PC-3 (cell line): ENCODE data around the gene PROX1. TPM values are rescaled to one million over a fixed set of nuclear protein-coding genes. Genes with fewer than 3 reads are reported as not detected.

Source experiments
- ATAC-seq: fragments of 200-7000 bp; cut with Tn5 transposase; 2 replicates; pipeline ENCODE4 v1.9.1; 2020; ENCODE audit warnings: mild to moderate bottlenecking, moderate library complexity
- BruUV-seq: library from RNA; stranded (reverse); fragments of 400-500 nt; replicated peaks from 2 replicates; lab custom pipeline; 2021; lab: Mats Ljungman, UMichigan
- CTCF ChIA-PET: fragments of 300-600 bp; sonication (Branson Sonifier 250); formaldehyde crosslinking; loops from one replicate; lab custom pipeline; 2022; ENCODE audit warnings: antibody characterized with exemption; lab: Charles Lee
- POLR2A ChIA-PET: fragments of 300-600 bp; sonication (Branson Sonifier 250); formaldehyde crosslinking; loops from one replicate; lab custom pipeline; 2022; ENCODE audit warnings: antibody characterized with exemption; ENCODE audit not compliant: unreplicated experiment; lab: Charles Lee
- DNase-seq: peaks from one replicate; pipeline ENCODE4 v3.0.0-alpha.2; 2015
- H2AFZ ChIP-seq: fragments of 300-600 bp; sonication (generic); 2 replicates; pipeline ENCODE4 v1.6.0; 2016; ENCODE audit warnings: antibody characterized with exemption, low read length
- H3F3A ChIP-seq: fragments of 300-600 bp; sonication (generic); one replicate; pipeline ENCODE4 v1.6.0; 2017; ENCODE audit warnings: antibody characterized with exemption, low read length, control low read depth, mild to moderate bottlenecking; ENCODE audit not compliant: unreplicated experiment
- H3K27ac ChIP-seq: fragments of 300-600 bp; sonication (generic); 2 replicates; pipeline ENCODE4 v1.5.1; 2016; ENCODE audit warnings: mild to moderate bottlenecking, low read length
- H3K27me3 ChIP-seq: fragments of 300-600 bp; sonication (generic); 2 replicates; pipeline ENCODE4 v1.6.1; 2016; ENCODE audit warnings: low read length, mixed read lengths
- H3K36me3 ChIP-seq: fragments of 300-600 bp; sonication (generic); 2 replicates; pipeline ENCODE4 v1.6.1; 2016; ENCODE audit warnings: low read depth, mixed run types, low read length, mixed read lengths
- H3K4me1 ChIP-seq: fragments of 300-600 bp; sonication (generic); 2 replicates; pipeline ENCODE4 v1.5.1; 2016; ENCODE audit warnings: low read length; ENCODE audit not compliant: insufficient read depth
- H3K4me2 ChIP-seq: fragments of 300-600 bp; sonication (generic); 2 replicates; pipeline ENCODE4 v1.6.0; 2016; ENCODE audit warnings: low read length
- H3K4me3 ChIP-seq: fragments of 300-600 bp; sonication (generic); 2 replicates; pipeline ENCODE4 v1.5.1; 2016; ENCODE audit warnings: mild to moderate bottlenecking, low read length, mixed read lengths
- H3K79me2 ChIP-seq: fragments of 300-600 bp; sonication (generic); 2 replicates; pipeline ENCODE4 v1.6.1; 2017; ENCODE audit warnings: low read length, mixed read lengths
- H3K9ac ChIP-seq: fragments of 300-600 bp; sonication (generic); 2 replicates; pipeline ENCODE4 v1.6.0; 2016; ENCODE audit warnings: mild to moderate bottlenecking, low read length
- H3K9me2 ChIP-seq: fragments of 300-600 bp; sonication (generic); replicated peaks from 2 replicates; pipeline ENCODE4 v1.6.1; 2016; ENCODE audit warnings: mixed run types, low read length, mixed read lengths
- H3K9me3 ChIP-seq: fragments of 300-600 bp; sonication (generic); 2 replicates; pipeline ENCODE4 v1.6.1; 2016; ENCODE audit warnings: low read length, mixed read lengths
- H4K20me1 ChIP-seq: fragments of 300-600 bp; sonication (generic); 2 replicates; pipeline ENCODE4 v1.6.1; 2016; ENCODE audit warnings: low read length, mixed read lengths
- CTCF ChIP-seq: fragments of 300-600 bp; sonication (generic); conservative IDR thresholded peaks from 2 replicates; pipeline ENCODE4 v1.5.1; 2017; ENCODE audit warnings: antibody characterized with exemption, low read depth, mild to moderate bottlenecking, low read length
- EZH2 ChIP-seq: fragments of 300-600 bp; sonication (generic); IDR thresholded peaks from one replicate; pipeline ENCODE4 v1.6.1; 2017; ENCODE audit warnings: antibody characterized with exemption, mild to moderate bottlenecking, low read length; ENCODE audit not compliant: unreplicated experiment
- EZH2phosphoT487 ChIP-seq: fragments of 300-600 bp; sonication (generic); IDR thresholded peaks from 2 replicates; pipeline ENCODE4 v1.6.1; 2018; ENCODE audit warnings: mild to moderate bottlenecking, antibody characterized with exemption, low read length, borderline replicate concordance
- intact Hi-C: fragments of 100-400 bp; cut with micrococcal nuclease; formaldehyde crosslinking; loops from 2 replicates; pipeline ENCODE4 v1.9.0; 2023
- total RNA-seq: library from RNA; depleted of rRNA; stranded (reverse); fragments of >200 nt; gene quantifications from 2 replicates; pipeline ENCODE4 v1.2.3, GENCODE V29; 2014

PROX1 gene
- total RNA-seq, 1 experiment from 2014 or later, result not detected

- no peak overlapping the region for H3K9ac ChIP-seq
- ATAC-seq (no peak), DNase-seq (no peak)
- no peaks in the 10 kb centered on the region for H3K79me2 ChIP-seq
- TF ChIP-seq CTCF (no peak), EZH2phosphoT487 (no peak), EZH2 (no peak)
- intact Hi-C loops, result no loop called here
- no peak overlapping the region for H3K4me2 ChIP-seq
- ChIA-PET CTCF (interaction anchor here (0.6 kb wide), 1 partner anchor 80 kb away, joined by 4 read pairs; no protein-coding TSS in a partner anchor), POLR2A (no interaction called here)
- no TSS peak for BruUV-seq
- no peaks in the 10 kb centered on the region for H3K9me3 ChIP-seq
- no peaks in the 10 kb centered on the region for H3K4me1 ChIP-seq
- no peaks in the 10 kb centered on the region for H3K9me2 ChIP-seq
- no peak overlapping the region for H3K4me3 ChIP-seq
- H3K36me3 ChIP-seq, result no peaks in the 10 kb centered on the region
- H3K27me3 ChIP-seq, result peaks cover 55% of the 10 kb centered on the region
- H2AFZ ChIP-seq, result no peak overlapping the region
- H4K20me1 ChIP-seq, result no peaks in the 10 kb centered on the region
- H3F3A ChIP-seq, result no peaks in the 10 kb centered on the region
- no peak overlapping the region for H3K27ac ChIP-seq
Measured at GRCh38 chr1:214043167-214043566, 55.4 kb downstream of the PROX1 start.

GRCh38 chr1:214044438-214045214 is 56.9 kb downstream of the PROX1 start:
- ATAC-seq, result no peak
- H2AFZ ChIP-seq, result no peak overlapping the region
- H3K27me3 ChIP-seq, result peaks cover 42% of the 10 kb centered on the region
- H3F3A ChIP-seq, result no peaks in the 10 kb centered on the region
- ChIA-PET POLR2A (no interaction called here), CTCF (no interaction called here)
- H3K4me3 ChIP-seq, result no peak overlapping the region
- H4K20me1 ChIP-seq, result no peaks in the 10 kb centered on the region
- intact Hi-C loops, result no loop called here
- no TSS peak for BruUV-seq
- no peak overlapping the region for H3K27ac ChIP-seq
- DNase-seq, result no peak
- H3K36me3 ChIP-seq, result no peaks in the 10 kb centered on the region
- no peaks in the 10 kb centered on the region for H3K9me2 ChIP-seq
- no peak overlapping the region for H3K4me2 ChIP-seq
- no peaks in the 10 kb centered on the region for H3K9me3 ChIP-seq
- no peak overlapping the region for H3K9ac ChIP-seq
- no peaks in the 10 kb centered on the region for H3K79me2 ChIP-seq
- H3K4me1 ChIP-seq, result no peaks in the 10 kb centered on the region
- TF ChIP-seq CTCF, result no peak
- no peak for TF ChIP-seq EZH2phosphoT487
- TF ChIP-seq EZH2, result no peak
